ENCODE results near the gene PHKA1. TPM values are rescaled to one million over a fixed set of nuclear protein-coding genes. Genes with fewer than 3 reads are reported as not detected.
"Not testable (repeated sequence)": the region's sequence is repeated elsewhere in the genome, so short reads cannot be mapped to it uniquely, and the experiment has no call there.

The PHKA1 gene
- total RNA-seq (ENCODE audit: unreplicated experiment), result 3.1 TPM
- long read RNA-seq, full-length matches to known transcripts, result 1 of 1 reads
- long read RNA-seq, partial matches to known transcripts, result 0 of 1 reads
- long read RNA-seq, other reads (novel, unspliced or antisense), result 0 of 1 reads

DNA sequence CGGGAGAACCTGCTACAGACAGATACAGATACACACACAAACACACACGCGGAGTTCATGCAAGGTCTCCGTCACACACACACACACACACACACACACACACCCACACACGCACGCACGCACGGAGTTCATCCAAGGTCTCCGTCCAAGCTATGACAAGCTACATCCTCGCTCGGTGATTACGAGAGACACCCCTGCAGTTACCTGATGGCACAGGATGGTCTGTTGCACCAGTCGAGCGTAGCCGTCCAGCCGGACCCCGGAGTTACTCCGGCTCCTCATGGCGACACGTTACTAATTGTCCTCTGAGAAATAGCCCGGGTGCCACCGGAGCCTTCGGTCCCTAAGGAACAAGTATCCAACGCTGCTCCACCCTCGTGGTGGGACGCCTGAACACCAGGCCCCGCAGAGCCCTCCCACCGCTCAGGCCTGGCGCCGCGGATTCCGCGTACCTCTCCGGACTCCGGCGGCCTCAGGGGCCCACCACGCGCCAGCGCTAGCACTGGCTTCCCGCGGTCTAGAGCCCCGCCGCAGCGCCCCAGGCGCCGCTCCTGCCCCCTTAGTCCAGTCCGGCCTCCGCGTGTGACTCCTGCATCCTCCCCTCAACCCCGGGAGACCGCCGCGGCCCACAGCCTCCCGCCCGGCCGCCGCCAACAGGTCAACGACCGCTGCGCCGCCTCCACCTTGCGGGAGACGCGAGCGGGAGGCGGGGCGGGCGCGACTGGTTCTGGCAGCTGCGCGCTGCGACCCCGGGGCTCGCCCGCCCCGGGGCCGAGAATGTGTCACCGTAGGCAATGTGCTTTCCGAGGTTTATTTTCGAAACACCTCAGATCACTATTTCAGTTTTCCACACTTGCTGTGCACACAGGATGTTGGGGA lies at the start of gene PHKA1:
Gene PHKA1, minus strand, starts transcription at position 708 of the 879 bp plus-strand sequence. Its CDS starts 426 bp downstream, at position 282.
- not testable (repeated sequence) for H3K36me3 Mint-ChIP-seq (ENCODE audit: unreplicated experiment); H3K4me1 Mint-ChIP-seq (ENCODE audit: low read depth, unreplicated experiment); H3K9me3 Mint-ChIP-seq (ENCODE audit: unreplicated experiment); H3K27me3 Mint-ChIP-seq (ENCODE audit: unreplicated experiment)
- Mint-ChIP-seq H3K27ac (ENCODE audit: unreplicated experiment) (peak within 1 kb of the TSS; percentile 43), H3K4me3 (ENCODE audit: unreplicated experiment) (peak within 1 kb of the TSS; percentile 86)
- DNase-seq, result peak; percentile 61

- H3K4me3 Mint-ChIP-seq (ENCODE audit: unreplicated experiment); H3K36me3 Mint-ChIP-seq (ENCODE audit: unreplicated experiment); H3K27me3 Mint-ChIP-seq (ENCODE audit: unreplicated experiment); H3K9me3 Mint-ChIP-seq (ENCODE audit: unreplicated experiment); DNase-seq; H3K27ac Mint-ChIP-seq (ENCODE audit: unreplicated experiment); H3K4me1 Mint-ChIP-seq (ENCODE audit: low read depth, unreplicated experiment): not testable (repeated sequence)
These were observed 46.3 kb upstream of the PHKA1 start for GRCh38 chrX:72760454-72760853.

DNA sequence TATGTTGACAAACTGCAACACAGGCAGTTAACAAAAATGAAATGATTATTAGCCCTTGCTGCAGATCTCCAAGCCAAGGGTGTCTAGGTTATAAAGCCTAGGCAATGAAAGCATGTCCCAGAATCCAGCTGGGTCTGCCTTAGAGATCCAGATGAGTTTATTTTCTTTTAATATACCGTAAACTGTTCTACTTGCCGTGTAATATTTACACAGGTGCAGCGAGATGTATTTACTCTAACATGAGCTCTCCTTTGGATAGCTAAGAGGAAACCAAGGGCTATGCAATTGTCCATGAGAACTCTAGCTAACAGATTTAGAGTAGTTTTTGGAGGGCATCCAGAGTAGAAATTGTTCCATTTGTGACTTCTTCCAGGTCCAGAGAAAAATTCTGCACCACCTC lies 34.4 kb upstream of the PHKA1 start:
- DNase-seq; H3K27ac Mint-ChIP-seq (ENCODE audit: unreplicated experiment); H3K4me3 Mint-ChIP-seq (ENCODE audit: unreplicated experiment); H3K36me3 Mint-ChIP-seq (ENCODE audit: unreplicated experiment); H3K9me3 Mint-ChIP-seq (ENCODE audit: unreplicated experiment); H3K27me3 Mint-ChIP-seq (ENCODE audit: unreplicated experiment); H3K4me1 Mint-ChIP-seq (ENCODE audit: low read depth, unreplicated experiment): not testable (repeated sequence)

DNA sequence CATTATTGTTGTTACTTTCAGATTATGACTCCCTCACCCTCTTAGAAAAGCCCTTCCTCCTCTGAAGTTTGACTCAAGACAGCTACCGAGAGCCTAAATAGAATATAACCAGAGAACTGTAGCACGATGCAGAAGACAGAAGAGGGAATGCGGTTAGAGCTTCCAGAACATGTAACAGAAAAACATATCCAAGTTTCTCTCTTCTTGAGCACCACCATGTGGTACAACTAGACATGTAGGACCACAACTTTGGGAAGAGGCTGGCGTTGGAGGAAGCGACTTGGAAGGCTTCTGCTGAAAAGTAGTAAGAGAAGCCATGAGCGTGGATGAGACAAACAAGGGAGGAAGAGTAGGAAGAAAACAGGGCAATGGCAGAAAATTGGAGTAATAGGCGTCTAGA lies 31.4 kb upstream of the PHKA1 start:
- not testable (repeated sequence) for H3K27me3 Mint-ChIP-seq (ENCODE audit: unreplicated experiment); H3K27ac Mint-ChIP-seq (ENCODE audit: unreplicated experiment); H3K36me3 Mint-ChIP-seq (ENCODE audit: unreplicated experiment); H3K4me3 Mint-ChIP-seq (ENCODE audit: unreplicated experiment); DNase-seq; H3K9me3 Mint-ChIP-seq (ENCODE audit: unreplicated experiment); H3K4me1 Mint-ChIP-seq (ENCODE audit: low read depth, unreplicated experiment)

- Mint-ChIP-seq H3K27me3 (ENCODE audit: unreplicated experiment) (no peaks in the 10 kb centered on the region), H3K4me1 (ENCODE audit: low read depth, unreplicated experiment) (peaks cover 7% of the 10 kb centered on the region), H3K27ac (ENCODE audit: unreplicated experiment) (no peak overlapping the region), H3K36me3 (ENCODE audit: unreplicated experiment) (peaks cover 10% of the 10 kb centered on the region), H3K9me3 (ENCODE audit: unreplicated experiment) (peaks cover 1% of the 10 kb centered on the region), H3K4me3 (ENCODE audit: unreplicated experiment) (no peak overlapping the region)
- TF ChIP-seq, protein P1, sequence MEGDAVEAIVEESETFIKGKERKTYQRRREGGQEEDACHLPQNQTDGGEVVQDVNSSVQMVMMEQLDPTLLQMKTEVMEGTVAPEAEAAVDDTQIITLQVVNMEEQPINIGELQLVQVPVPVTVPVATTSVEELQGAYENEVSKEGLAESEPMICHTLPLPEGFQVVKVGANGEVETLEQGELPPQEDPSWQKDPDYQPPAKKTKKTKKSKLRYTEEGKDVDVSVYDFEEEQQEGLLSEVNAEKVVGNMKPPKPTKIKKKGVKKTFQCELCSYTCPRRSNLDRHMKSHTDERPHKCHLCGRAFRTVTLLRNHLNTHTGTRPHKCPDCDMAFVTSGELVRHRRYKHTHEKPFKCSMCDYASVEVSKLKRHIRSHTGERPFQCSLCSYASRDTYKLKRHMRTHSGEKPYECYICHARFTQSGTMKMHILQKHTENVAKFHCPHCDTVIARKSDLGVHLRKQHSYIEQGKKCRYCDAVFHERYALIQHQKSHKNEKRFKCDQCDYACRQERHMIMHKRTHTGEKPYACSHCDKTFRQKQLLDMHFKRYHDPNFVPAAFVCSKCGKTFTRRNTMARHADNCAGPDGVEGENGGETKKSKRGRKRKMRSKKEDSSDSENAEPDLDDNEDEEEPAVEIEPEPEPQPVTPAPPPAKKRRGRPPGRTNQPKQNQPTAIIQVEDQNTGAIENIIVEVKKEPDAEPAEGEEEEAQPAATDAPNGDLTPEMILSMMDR (IDR thresholded peaks at IDR 0.05; ENCODE audit: partially characterized antibody, unreplicated experiment), result no peak
- DNase-seq, result no peak
These were observed 21.5 kb upstream of the PHKA1 start for GRCh38 chrX:72735561-72735960.

- H3K27me3 Mint-ChIP-seq (ENCODE audit: unreplicated experiment); H3K27ac Mint-ChIP-seq (ENCODE audit: unreplicated experiment): not testable (repeated sequence)
These were observed 19.5 kb upstream of the PHKA1 start for GRCh38 chrX:72733636-72734035.

DNA sequence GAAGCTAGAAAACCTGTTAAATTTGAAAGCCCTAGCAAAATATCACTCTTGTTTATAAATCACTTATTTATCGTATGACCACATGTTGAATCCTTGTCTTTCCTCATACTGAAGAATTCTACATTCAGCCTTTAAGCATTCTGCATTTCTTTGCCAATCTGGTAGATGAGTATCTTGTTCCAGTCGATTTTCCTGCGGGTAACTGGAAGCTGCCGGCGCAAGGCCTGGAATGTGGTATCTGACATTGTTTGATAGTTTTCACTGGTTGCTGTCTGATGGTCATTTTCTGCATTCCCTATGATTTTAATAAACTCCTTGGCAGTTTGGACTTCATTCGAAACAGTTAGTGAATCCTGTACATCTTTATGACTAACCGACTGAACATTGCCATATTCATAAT lies 13.7 kb upstream of the PHKA1 start:
- DNase-seq, result no peak
- TF ChIP-seq, protein P1 (IDR thresholded peaks at IDR 0.05; ENCODE audit: partially characterized antibody, unreplicated experiment), result no peak
- Mint-ChIP-seq H3K4me3 (ENCODE audit: unreplicated experiment) (no peak overlapping the region), H3K36me3 (ENCODE audit: unreplicated experiment) (no peaks in the 10 kb centered on the region), H3K9me3 (ENCODE audit: unreplicated experiment) (no peaks in the 10 kb centered on the region), H3K27ac (ENCODE audit: unreplicated experiment) (no peak overlapping the region), H3K4me1 (ENCODE audit: low read depth, unreplicated experiment) (peaks cover 4% of the 10 kb centered on the region), H3K27me3 (ENCODE audit: unreplicated experiment) (no peaks in the 10 kb centered on the region)

More at GRCh38 chrX:72733636-72734035, 19.5 kb upstream of the PHKA1 start:
- H3K4me1 Mint-ChIP-seq (ENCODE audit: low read depth, unreplicated experiment); H3K9me3 Mint-ChIP-seq (ENCODE audit: unreplicated experiment); H3K4me3 Mint-ChIP-seq (ENCODE audit: unreplicated experiment); DNase-seq: not testable (repeated sequence)
- peaks cover 10% of the 10 kb centered on the region for H3K36me3 Mint-ChIP-seq (ENCODE audit: unreplicated experiment)
